Stimulated activated CD8-positive, alpha-beta memory T cell treated with anti-CD3 and anti-CD28 coated beads, Interleukin-4, amount 100 ng/mL, for 4 hours (primary cell): Measurements from ENCODE around the gene PLEKHG4B.
"Not testable (repeated sequence)": the region's sequence is repeated elsewhere in the genome, so short reads cannot be mapped to it uniquely, and the experiment has no call there.

Source experiments
- DNase-seq, 2 donors: peaks; one replicate each; pipeline ENCODE4 v3.0.0-alpha.2; 2020; ENCODE audit warnings: low read depth in 2 of 2, low spot score in 1 of 2

The PLEKHG4B gene

GRCh38 chr5:93221-93980, 1.4 kb downstream of the PLEKHG4B start:
- DNase-seq: no peak

GRCh38 chr5:94113-94892, 2.3 kb downstream of the PLEKHG4B start:
- DNase-seq: no peak

GRCh38 chr5:95241-95980, 3.4 kb downstream of the PLEKHG4B start:
- DNase-seq: no peak

GRCh38 chr5:96976-97660, 5.2 kb downstream of the PLEKHG4B start:
- DNase-seq: no peak

GRCh38 chr5:99815-100214, 7.8 kb downstream of the PLEKHG4B start:
- DNase-seq: no peak

GRCh38 chr5:102411-103043, 10.6 kb downstream of the PLEKHG4B start:
- DNase-seq: no peak

GRCh38 chr5:104106-104505, 12.1 kb downstream of the PLEKHG4B start:
- DNase-seq: not testable (repeated sequence)

- no peak for DNase-seq
Observed at GRCh38 chr5:104778-105296, 12.9 kb downstream of the PLEKHG4B start.

- DNase-seq: no peak
Observed at GRCh38 chr5:105504-106070, 13.6 kb downstream of the PLEKHG4B start.

- no peak for DNase-seq
Observed at GRCh38 chr5:106587-106986, 14.6 kb downstream of the PLEKHG4B start.

- no peak for DNase-seq
Observed at GRCh38 chr5:107526-107925, 15.6 kb downstream of the PLEKHG4B start.

- no peak for DNase-seq
Observed at GRCh38 chr5:109826-110225, 17.9 kb downstream of the PLEKHG4B start.

- DNase-seq: no peak
Observed at GRCh38 chr5:110270-110888, 18.4 kb downstream of the PLEKHG4B start.

GRCh38 chr5:111171-111570, 19.2 kb downstream of the PLEKHG4B start:
- no peak for DNase-seq

GRCh38 chr5:119486-120097, 27.6 kb downstream of the PLEKHG4B start:
- no peak for DNase-seq

GRCh38 chr5:121432-121831, 29.5 kb downstream of the PLEKHG4B start:
- no peak for DNase-seq

- no peak for DNase-seq
Observed at GRCh38 chr5:125815-126214, 33.8 kb downstream of the PLEKHG4B start.

GRCh38 chr5:126806-127205, 34.8 kb downstream of the PLEKHG4B start:
- no peak for DNase-seq

- DNase-seq: no peak
Observed at GRCh38 chr5:127886-128285, 35.9 kb downstream of the PLEKHG4B start.
